T-helper 1 cell (primary cell): ENCODE data around the gene NR5A1.

Experiments used
- DNase-seq, 5 donors: peaks; one replicate each; pipeline ENCODE4 v3.0.0-alpha.2; 2012 to 2020

The NR5A1 gene

GRCh38 chr9:124498040-124498439 is 9.2 kb downstream of the NR5A1 start:
- no peak for DNase-seq

- no peak for DNase-seq
Observed at GRCh38 chr9:124497441-124497840, 9.8 kb downstream of the NR5A1 start.

- DNase-seq = no peak
Observed at GRCh38 chr9:124496463-124496862, 10.7 kb downstream of the NR5A1 start.

- DNase-seq = no peak
Observed at GRCh38 chr9:124496075-124496449, 11.1 kb downstream of the NR5A1 start.

- no peak for DNase-seq
Observed at GRCh38 chr9:124495126-124496074, 11.8 kb downstream of the NR5A1 start.

- no peak for DNase-seq
Observed at GRCh38 chr9:124493794-124494479, 13.3 kb downstream of the NR5A1 start.

- DNase-seq = no peak
Observed at GRCh38 chr9:124493218-124493617, 14.0 kb downstream of the NR5A1 start.

GRCh38 chr9:124492818-124493217 is 14.4 kb downstream of the NR5A1 start:
- DNase-seq = no peak

- no peak for DNase-seq
Observed at GRCh38 chr9:124491049-124491975, 15.9 kb downstream of the NR5A1 start.

- DNase-seq = no peak
Observed at GRCh38 chr9:124490004-124490403, 17.2 kb downstream of the NR5A1 start.

GRCh38 chr9:124489222-124489621 is 18.0 kb downstream of the NR5A1 start:
- no peak for DNase-seq

GRCh38 chr9:124488641-124489210 is 18.5 kb downstream of the NR5A1 start:
- no peak for DNase-seq

- no peak for DNase-seq
Observed at GRCh38 chr9:124487260-124488182, 19.7 kb downstream of the NR5A1 start.

- DNase-seq = no peak
Observed at GRCh38 chr9:124486778-124487259, 20.4 kb downstream of the NR5A1 start.

GRCh38 chr9:124485936-124486335 is 21.3 kb downstream of the NR5A1 start:
- DNase-seq = no peak

- DNase-seq = no peak
Observed at GRCh38 chr9:124485201-124485600, 22.0 kb downstream of the NR5A1 start.

- no peak for DNase-seq
Observed at GRCh38 chr9:124483481-124483880, 23.7 kb downstream of the NR5A1 start.

- no peak for DNase-seq
Observed at GRCh38 chr9:124482431-124483031, 24.7 kb downstream of the NR5A1 start.

GRCh38 chr9:124481115-124481514 is 26.1 kb downstream of the NR5A1 start:
- DNase-seq = no peak

GRCh38 chr9:124480621-124480981 is 26.6 kb downstream of the NR5A1 start:
- no peak for DNase-seq
